Hepatocyte (in vitro differentiated cells): ENCODE measurements around the gene CLIC3. TPM values are rescaled to one million over a fixed set of nuclear protein-coding genes. Genes with fewer than 3 reads are reported as not detected.

Experiments used
- DNase-seq: peaks from one replicate; pipeline ENCODE4 v3.0.0-alpha.2; 2016; ENCODE audit warnings: low spot score
- H2AFZ ChIP-seq: fragments of 200-600 bp; sonication (generic); 2 replicates; pipeline ENCODE4 v1.6.0; 2016; ENCODE audit warnings: antibody characterized with exemption, mild to moderate bottlenecking
- H3K27ac ChIP-seq: fragments of 200-600 bp; sonication (generic); 2 replicates; pipeline ENCODE4 v1.5.1; 2016; ENCODE audit warnings: mild to moderate bottlenecking
- H3K27me3 ChIP-seq: fragments of 200-600 bp; sonication (generic); 2 replicates; pipeline ENCODE4 v1.6.1; 2016
- H3K36me3 ChIP-seq: fragments of 200-600 bp; sonication (generic); replicated peaks from 2 replicates; pipeline ENCODE4 v1.5.1; 2016; ENCODE audit warnings: low read depth; ENCODE audit not compliant: insufficient read depth
- H3K4me1 ChIP-seq: fragments of 200-600 bp; sonication (generic); 2 replicates; pipeline ENCODE4 v1.5.1; 2016; ENCODE audit warnings: mild to moderate bottlenecking, moderate library complexity; ENCODE audit not compliant: insufficient read depth
- H3K4me2 ChIP-seq: fragments of 200-600 bp; sonication (generic); 2 replicates; pipeline ENCODE4 v1.6.0; 2016
- H3K4me3 ChIP-seq: fragments of 200-600 bp; sonication (generic); 2 replicates; pipeline ENCODE4 v1.5.1; 2016; ENCODE audit warnings: mild to moderate bottlenecking
- H3K79me2 ChIP-seq: fragments of 200-600 bp; sonication (generic); 2 replicates; pipeline ENCODE4 v1.6.0; 2017; ENCODE audit warnings: mild to moderate bottlenecking
- H3K9me2 ChIP-seq: fragments of 200-600 bp; sonication (generic); replicated peaks from 2 replicates; pipeline ENCODE4 v1.6.0; 2017; ENCODE audit warnings: mild to moderate bottlenecking; ENCODE audit not compliant: insufficient read depth
- H3K9me3 ChIP-seq: fragments of 200-600 bp; sonication (generic); 2 replicates; pipeline ENCODE4 v1.5.1; 2016; ENCODE audit warnings: low read depth, mild to moderate bottlenecking
- H4K20me1 ChIP-seq: fragments of 200-600 bp; sonication (generic); 2 replicates; pipeline ENCODE4 v1.6.0; 2016; ENCODE audit warnings: mild to moderate bottlenecking; ENCODE audit not compliant: insufficient read depth, poor library complexity, severe bottlenecking
- CTCF ChIP-seq: fragments of 200-600 bp; sonication (generic); IDR thresholded peaks from 2 replicates; pipeline ENCODE4 v1.5.1; 2016; ENCODE audit warnings: antibody characterized with exemption, mild to moderate bottlenecking; ENCODE audit not compliant: poor library complexity
- EZH2 ChIP-seq: fragments of 200-600 bp; sonication (generic); IDR thresholded peaks from 2 replicates; pipeline ENCODE4 v1.6.1; 2016; ENCODE audit warnings: antibody characterized with exemption, mild to moderate bottlenecking, borderline replicate concordance
- EZH2phosphoT487 ChIP-seq: fragments of 200-600 bp; sonication (generic); IDR thresholded peaks from one replicate; pipeline ENCODE4 v1.6.1; 2018; ENCODE audit warnings: antibody characterized with exemption, mild to moderate bottlenecking, low read depth, moderate library complexity; ENCODE audit not compliant: unreplicated experiment, severe bottlenecking
- WGBS: methylation state at CpG from one replicate; pipeline ENCODE4 v1.1.6; 2016; ENCODE audit warnings: low lambda C conversion rate; ENCODE audit errors: missing lambda C conversion rate; 5-methylcytosine and 5-hydroxymethylcytosine counted together
- polyA plus RNA-seq: library from polyadenylated mRNA; unstranded; fragments of >200 nt; fragmentation: Nextera tagmentation; extraction: Ambion mirVana; gene quantifications from 2 replicates; pipeline ENCODE4 v1.2.1, GENCODE V29; 2016
- total RNA-seq: library from RNA; depleted of rRNA; stranded (reverse); fragments of >200 nt; gene quantifications from 2 replicates; pipeline ENCODE4 v1.2.3, GENCODE V29; 2014

Gene CLIC3
- total and polyA plus RNA-seq, 2 experiments from 2014 or later, result 6.6 to 45.0 TPM

- no peaks in the 10 kb centered on the region for H3K9me3 ChIP-seq
- peaks cover 7% of the 10 kb centered on the region for H3K79me2 ChIP-seq
- no peak overlapping the region for H2AFZ ChIP-seq
- no peak overlapping the region for H3K27ac ChIP-seq
- H3K4me3 ChIP-seq, result no peak overlapping the region
- peak overlapping the region; percentile 57 for H3K4me2 ChIP-seq
- TF ChIP-seq EZH2, result no peak
- TF ChIP-seq EZH2phosphoT487, result no peak
- no peak for TF ChIP-seq CTCF
- H3K27me3 ChIP-seq, result no peaks in the 10 kb centered on the region
- no peak for DNase-seq
- peaks cover 17% of the 10 kb centered on the region for H3K4me1 ChIP-seq
- no peaks in the 10 kb centered on the region for H3K9me2 ChIP-seq
- H3K36me3 ChIP-seq, result no peaks in the 10 kb centered on the region
- H4K20me1 ChIP-seq, result no peaks in the 10 kb centered on the region
- WGBS, result 66% methylated on average over 19 of the region's 40 CpGs
Measured at GRCh38 chr9:136994888-136995230, 1.5 kb downstream of the CLIC3 start.

GRCh38 chr9:136994180-136994887, 2.0 kb downstream of the CLIC3 start:
- no peak overlapping the region for H2AFZ ChIP-seq
- H3K4me2 ChIP-seq, result peak overlapping the region; percentile 57
- no peaks in the 10 kb centered on the region for H3K9me3 ChIP-seq
- TF ChIP-seq CTCF (no peak), EZH2 (no peak), EZH2phosphoT487 (no peak)
- no peaks in the 10 kb centered on the region for H3K36me3 ChIP-seq
- DNase-seq, result no peak
- no peaks in the 10 kb centered on the region for H4K20me1 ChIP-seq
- H3K4me1 ChIP-seq, result peaks cover 17% of the 10 kb centered on the region
- WGBS, result 83% methylated on average over 18 of the region's 54 CpGs
- H3K27me3 ChIP-seq, result no peaks in the 10 kb centered on the region
- H3K27ac ChIP-seq, result no peak overlapping the region
- no peaks in the 10 kb centered on the region for H3K9me2 ChIP-seq
- peaks cover 7% of the 10 kb centered on the region for H3K79me2 ChIP-seq
- H3K4me3 ChIP-seq, result no peak overlapping the region

GRCh38 chr9:136992819-136993369, 3.5 kb downstream of the CLIC3 start:
- peak overlapping the region; percentile 80 for H3K27ac ChIP-seq
- no peaks in the 10 kb centered on the region for H3K9me2 ChIP-seq
- H2AFZ ChIP-seq, result no peak overlapping the region
- no peak for DNase-seq
- TF ChIP-seq CTCF (no peak), EZH2phosphoT487 (no peak), EZH2 (no peak)
- no peaks in the 10 kb centered on the region for H3K9me3 ChIP-seq
- H3K79me2 ChIP-seq, result peaks cover 7% of the 10 kb centered on the region
- H3K4me1 ChIP-seq, result peaks cover 17% of the 10 kb centered on the region
- WGBS, result 46% methylated on average over 17 of the region's 18 CpGs
- no peaks in the 10 kb centered on the region for H4K20me1 ChIP-seq
- no peaks in the 10 kb centered on the region for H3K36me3 ChIP-seq
- H3K27me3 ChIP-seq, result no peaks in the 10 kb centered on the region
- H3K4me2 ChIP-seq, result peak overlapping the region; percentile 85
- peak overlapping the region; percentile 67 for H3K4me3 ChIP-seq
